SIG-M5 treated with dmso at 0.1 percent for 504 hours (cell line): ENCODE measurements around the gene CHST3.

Experiments used
- DNase-seq: peaks from one replicate; lab custom pipeline; 2025; ENCODE audit not compliant: unreplicated experiment; lab: John Stamatoyannopoulos, UW

Gene CHST3

DNA sequence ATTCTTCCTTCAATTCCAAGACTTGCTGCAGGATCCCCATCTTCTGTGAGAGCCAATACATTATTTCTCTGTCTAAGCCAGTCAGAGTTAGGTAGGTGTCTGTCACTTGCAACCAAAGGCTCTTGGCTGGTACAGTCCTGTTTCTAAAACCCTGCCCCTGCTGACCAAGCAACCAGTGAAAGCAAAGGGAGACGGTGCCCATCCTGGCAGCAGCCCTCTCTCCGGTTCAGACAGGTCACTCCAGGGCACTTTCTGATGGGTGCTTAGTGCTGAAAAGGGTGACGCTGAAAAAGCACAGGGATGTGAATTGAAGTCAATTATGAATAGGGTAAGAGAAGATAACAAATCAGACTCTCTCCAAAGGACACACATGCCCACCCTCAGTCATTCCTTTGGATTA is 86.7 kb downstream of the CHST3 start:
- no peak for DNase-seq

DNA sequence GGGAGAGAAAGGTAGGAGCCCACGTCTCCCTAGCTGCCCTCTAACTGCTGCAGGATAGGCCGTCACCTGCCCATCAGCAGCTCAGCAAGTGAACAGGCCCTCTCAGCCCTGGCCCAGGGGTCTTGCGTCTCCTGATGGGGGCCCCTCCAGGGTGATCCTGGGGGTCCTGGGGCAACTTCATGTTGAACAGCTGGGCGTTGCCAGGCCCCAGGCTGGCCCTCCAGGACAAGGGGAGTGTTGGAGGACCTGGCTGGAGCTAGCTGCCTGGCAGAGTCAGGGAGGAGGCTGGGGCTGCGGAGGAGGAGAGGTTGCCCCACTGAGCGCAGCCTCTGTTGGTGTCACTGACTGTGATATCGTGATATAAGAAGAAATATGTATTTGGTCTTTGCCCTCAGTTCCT is 89.5 kb downstream of the CHST3 start:
- no peak for DNase-seq

DNA sequence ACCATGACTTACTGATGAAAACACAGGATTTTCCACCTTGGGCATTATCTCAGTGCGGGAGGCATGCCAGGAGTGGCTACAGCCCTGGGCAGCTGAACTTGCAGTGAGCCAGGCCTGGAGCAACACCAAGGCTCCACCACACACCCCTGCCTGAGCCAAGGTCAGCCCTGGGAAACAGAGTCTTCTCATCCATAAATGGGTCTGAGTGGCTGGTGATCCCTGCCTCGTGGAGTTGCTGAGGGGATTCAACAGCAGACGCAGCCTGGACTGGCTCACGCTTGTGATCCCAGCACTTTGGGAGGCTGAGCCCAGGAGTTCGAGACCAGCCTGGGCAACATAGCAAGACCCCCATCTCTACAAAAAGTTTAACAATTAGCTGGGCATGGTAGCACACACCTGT is 91.9 kb downstream of the CHST3 start:
- DNase-seq, result no peak

DNA sequence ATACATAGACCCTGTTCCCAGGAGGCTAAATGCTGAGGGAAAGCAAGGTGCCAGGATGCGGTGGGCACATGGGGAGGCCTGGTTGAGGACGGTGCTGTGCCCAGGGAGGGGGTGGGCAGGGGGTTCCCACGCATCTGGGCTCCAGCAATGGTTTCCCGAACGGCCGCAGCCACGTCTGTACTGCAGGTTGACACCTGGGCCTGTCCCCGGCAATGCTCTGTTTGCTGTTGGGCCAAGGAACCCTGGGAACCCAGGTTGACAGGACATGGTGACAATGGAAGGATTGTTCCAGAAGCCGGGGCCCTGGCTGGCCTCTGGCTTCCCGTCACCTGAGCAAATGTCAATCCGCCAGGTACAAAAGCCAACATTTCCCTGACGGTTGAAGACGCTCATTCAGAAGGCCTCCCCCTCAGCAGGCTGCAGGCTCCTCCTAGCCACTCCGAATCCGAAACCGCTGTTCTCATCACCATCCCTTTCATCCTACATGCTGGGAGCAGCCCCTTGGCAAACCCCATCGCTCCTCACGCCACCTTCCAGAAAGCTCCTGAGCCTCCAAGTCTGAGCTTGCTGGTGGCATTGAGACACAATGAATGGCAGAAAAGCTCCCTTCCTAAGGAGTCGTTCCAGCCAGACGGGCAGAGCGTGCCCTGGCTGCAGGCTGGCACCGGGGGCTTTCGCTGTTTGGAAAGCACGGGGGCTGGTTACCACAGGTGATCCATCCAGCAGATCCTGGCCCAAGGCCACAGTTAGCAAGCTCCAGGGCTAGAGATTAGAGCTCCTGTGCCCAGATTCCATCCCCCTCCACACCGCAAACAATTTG is 92.9 kb downstream of the CHST3 start:
- no peak for DNase-seq

DNA sequence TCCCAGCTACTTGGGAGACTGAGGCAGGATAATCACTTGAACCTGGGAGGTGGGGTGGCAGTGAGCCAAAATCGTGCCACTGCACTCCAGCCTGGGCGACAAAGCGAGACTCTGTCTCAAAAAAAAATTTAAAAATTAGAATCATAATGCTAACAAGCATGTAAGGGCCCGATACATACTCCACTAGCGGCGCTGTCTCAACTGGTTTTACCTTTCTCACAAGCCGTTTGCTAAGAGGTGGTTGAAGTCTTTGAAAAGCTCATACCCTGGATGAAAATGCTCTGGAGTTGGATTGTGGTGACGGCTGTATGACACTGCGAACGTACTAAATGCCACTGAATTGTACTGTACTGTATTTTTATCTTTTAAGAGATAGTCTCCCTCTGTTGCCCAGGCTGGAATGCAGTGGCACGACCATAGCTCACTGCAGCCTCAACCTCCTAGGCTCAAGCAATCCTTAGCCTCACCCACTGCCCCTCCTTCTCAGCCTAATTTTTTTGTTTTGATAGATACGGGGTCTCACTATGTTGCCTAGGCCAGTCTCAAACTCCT is 94.2 kb downstream of the CHST3 start:
- no peak for DNase-seq

DNA sequence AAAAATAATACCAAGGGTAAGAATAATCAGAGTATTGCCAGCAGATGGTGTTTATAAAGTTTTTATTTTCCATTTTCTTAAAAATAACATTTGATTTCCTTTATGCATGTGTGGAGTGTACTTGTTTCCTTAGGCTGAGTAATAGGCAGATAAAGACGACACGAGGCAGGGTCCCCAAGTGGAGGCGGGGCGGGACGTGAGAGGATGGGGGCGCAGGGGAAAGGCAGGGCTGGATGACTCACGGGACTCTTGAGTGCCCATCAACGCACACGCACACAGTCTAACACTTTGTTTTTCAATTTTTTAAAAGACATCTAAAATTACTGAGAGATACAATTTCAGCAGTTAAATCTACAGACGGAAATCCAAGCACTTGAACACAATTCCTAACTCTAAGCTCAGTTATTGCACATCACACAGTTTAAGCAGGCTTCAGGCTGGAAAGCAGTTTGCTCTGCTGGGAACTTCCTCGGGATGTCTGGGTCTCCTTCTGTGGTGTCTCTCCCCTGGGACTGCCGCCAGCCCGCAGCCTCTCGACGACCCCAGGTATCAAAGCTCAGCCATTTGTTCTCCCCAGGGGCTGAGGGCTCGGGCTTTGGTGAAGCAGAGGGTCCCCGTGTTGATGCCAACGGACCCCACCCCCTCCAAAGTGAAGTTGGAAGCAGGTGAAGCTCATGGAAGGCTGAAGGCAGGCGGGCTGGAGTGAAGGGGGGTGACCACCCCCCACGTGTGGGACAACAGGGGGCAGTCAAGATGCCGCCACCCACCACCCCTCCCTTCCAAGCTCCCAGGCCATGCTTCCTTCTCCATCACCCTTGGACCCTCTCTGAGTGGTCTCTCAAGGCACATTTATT is 95.0 kb downstream of the CHST3 start:
- DNase-seq, result no peak

DNA sequence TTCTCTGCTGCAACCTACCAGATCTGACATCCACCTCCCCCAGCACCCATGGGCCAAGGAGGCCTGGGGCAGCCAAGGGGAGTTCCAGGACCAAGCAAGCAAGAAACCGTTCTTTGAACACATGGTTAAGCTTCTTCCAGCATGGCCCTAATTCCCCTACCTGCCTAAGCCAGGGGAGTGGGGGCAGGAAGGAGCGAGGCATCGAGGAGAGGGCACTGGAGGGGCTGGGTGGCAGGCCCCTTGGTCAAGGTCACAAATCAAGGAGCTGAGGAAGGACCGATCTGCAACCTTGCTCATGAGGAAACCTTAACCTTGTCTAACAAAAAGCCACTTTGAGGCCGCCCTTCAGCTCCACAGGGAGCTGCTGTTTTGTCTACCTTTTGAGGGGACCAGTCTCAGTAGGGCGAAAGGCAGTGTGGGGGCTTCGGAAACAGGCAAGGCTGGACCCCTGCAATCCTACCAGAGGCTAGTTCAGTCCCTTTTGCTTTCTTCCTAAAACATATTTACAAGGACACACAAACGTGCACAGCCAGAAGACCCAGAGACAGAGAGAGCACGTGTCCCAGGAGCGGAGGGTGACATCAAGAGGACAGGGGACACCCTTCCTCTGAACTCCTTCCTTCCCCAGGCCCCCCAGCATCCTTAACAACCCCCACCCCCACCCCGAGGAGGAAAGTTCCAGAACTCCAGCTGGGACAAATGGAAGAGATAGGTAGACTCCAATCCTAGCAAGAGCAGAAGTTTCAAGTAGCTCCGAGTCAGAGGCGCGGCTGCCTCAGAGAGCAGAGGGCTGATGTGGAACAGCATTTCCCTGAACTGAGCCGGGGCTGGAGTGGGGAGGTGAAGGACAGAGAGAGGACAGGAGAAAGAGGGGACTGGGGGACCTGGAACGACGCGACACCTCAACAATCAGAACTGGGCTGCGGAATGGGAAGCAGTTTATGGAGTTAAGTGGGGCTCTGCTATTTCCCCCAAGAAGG is 95.9 kb downstream of the CHST3 start:
- DNase-seq, result no peak

DNA sequence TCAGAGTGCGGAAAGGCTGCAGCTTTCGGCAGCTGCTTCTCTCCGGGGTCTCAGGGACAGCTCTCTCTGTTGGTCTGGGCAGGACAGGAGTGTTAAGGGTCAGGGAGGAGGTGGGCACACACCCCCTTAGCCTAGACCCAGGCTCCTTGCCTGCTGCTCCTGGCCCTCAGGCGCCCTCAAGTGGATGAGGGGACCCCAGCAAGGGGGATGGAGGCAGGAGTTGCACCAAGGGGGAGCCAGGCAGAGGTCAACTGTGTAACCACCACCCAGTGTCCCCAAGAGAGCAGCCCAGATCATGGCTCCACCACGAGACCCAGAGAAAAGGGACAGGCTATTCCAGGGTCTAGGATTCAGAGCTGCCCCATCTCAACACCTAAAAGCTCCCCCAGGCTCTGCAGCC is 97.3 kb downstream of the CHST3 start:
- no peak for DNase-seq

DNA sequence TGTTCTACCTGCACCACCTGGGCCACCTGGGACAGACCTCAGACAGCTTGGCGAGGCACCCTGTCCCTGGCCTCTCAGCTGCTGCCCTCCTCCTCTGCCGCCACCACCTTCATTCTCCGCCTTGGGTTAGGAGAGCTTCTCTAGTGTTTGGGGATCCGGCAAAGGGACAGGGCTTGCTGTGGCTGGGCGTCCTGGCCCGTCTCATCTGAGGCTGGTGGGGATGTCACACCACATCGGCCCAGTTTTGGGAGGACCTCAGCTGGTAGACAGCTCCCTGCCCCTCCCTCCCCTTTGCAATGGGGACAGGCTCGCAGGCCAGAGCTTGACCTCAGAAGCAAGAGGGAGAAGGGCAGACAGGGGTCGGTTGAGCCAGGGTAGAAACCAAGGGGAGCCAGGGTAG is 97.7 kb downstream of the CHST3 start:
- no peak for DNase-seq

DNA sequence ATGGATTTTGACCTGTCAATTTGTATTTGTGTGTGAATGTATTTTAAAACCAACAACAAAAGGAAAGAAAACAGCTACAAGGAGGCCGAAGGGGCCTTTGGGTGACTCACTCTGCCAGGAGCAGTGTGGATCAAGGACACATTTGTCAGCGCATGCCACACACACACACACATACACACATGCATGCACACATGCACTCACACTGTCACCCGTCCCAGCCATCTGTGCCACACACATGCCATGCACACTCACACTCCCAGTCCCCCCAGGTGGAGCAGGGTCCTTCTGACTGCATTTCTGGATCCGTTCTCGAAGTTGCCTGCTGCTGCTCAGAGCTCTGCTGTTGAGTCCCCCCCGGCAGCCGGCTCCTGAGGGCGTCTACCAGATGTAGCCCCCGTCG is 98.2 kb downstream of the CHST3 start:
- no peak for DNase-seq
